8988T (cell line): ENCODE measurements around the gene BDH1.
"Not testable (repeated sequence)": the region's sequence is repeated elsewhere in the genome, so short reads cannot be mapped to it uniquely, and the experiment has no call there.

ENCODE experiments used
- DNase-seq: peaks from one replicate; pipeline ENCODE4 v3.0.0; 2011

The BDH1 gene

DNA sequence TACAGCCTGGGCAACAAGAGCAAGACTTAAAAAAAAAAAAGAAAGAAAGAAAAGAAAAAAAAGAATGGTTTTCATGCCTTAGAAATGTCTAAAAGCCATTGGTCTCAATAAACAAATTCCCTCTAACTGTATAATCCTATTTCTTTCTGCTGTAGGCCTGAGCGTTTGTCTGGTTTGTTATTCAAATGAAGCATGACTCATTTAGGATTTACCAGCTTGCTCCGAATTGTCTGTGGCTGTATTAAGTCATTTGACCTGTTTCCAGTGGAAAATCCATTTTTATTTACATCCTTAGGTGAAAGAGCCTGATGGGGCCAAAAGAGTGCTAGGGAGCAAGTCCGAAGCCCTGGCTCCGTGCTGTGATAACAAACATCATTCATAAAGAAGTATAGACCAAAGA, 73.8 kb downstream of the BDH1 start:
- DNase-seq = no peak

DNA sequence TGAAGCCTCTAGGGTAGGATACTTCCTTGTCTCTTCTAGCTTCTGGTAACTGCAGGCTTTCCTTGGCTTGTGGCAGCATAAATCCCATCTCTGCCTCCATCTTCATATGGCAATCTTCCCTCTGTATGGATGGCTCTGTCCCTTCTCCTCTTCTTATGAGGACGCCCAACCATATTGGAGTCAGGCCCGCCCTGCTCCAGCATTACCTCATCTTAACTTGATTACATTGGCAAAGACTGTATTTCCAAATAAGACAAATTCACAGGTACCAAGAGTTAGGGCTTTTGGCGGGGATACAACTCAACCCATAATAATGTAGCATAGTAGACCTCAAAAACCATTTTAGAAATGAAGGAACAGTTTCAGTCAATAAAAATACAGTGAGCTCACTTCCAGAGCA, 75.4 kb downstream of the BDH1 start:
- no peak for DNase-seq

DNA sequence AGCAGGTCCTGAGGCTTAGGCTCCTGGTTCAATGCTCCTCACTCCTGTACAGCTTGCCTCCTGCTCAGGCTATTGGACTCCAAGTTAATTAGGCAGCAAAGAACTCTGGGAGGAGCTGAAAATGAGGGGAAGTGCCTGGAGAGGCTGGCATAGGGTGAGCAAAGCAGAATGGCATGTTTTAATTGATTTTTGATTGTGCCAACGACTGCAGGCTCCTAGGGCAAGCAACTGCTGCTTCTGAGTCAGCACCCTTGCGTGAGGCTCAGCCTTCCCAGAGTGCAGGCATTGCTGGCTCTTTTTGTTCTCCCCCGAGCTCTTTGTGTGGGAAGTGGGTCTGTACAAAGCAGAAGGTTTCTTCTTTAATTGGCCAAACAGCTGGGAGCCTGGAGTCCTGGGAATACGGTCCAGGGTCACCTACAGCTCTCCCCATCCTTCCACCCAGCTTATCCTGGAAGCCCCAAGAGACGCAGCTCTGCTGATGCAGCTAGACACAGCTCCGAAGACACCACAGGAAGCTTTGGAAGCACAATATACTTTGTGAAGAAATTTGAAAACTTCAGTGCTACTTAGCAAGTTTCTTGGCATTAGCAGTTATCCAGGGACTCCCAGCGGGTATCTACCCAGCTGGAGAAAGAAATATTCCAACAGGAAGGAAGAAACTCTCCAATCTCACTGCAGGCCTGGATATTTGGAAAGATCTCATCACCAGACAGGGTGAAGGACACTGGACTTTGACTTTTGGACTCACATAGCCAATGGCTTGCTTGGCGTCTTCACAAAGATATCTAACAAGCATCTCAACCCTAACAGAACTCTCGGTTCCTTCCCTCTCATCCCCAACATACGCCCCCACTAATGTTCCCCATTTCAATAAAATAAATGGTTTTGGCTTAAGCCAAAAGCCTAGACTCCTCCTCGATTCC, 76.8 kb downstream of the BDH1 start:
- no peak for DNase-seq

DNA sequence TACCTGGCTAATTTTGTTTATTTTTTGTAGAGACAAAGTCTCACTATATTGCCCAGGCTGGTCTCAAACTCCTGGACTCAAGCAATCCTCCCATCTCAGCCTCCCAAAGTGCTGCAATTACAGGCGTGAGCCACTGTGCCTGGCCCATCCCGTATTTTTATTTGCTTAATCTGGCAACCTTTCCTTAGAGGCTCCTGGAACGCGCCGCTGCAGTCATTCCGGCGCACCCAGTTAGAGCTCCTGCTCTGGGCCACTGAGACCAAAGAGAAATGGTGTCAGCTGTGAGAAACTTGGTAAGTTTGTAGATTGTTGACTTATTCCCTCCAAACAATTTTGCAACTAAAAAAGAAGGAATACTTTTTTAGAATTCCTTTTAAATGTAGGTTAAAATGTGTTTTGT, 78.0 kb downstream of the BDH1 start:
- DNase-seq = not testable (repeated sequence)

DNA sequence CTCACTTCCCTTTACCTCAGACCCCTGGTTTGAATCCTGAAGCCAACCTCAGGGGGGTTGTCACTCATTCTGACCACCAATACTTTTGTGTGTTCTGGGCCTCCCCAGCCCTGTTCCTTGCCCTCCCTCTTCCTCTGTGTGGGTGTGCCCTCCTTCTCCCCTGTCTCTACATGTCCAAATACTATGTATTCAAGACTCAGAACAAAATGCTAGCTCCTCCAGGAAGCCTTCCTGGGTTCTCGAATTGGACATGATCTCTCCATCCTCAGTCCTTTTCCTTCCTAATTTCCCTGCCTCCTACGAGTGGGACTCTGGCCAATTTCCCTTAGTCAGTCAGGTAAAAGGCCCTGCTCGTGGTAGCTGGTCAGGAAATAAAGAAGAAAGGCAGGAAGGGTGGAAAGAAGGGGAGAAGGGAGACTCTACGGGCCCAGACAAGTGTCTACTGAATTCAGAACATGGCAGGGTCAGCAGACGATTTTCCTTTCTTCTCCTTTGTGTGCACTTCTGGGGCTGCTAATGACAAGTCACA, 79.7 kb downstream of the BDH1 start:
- DNase-seq = no peak

DNA sequence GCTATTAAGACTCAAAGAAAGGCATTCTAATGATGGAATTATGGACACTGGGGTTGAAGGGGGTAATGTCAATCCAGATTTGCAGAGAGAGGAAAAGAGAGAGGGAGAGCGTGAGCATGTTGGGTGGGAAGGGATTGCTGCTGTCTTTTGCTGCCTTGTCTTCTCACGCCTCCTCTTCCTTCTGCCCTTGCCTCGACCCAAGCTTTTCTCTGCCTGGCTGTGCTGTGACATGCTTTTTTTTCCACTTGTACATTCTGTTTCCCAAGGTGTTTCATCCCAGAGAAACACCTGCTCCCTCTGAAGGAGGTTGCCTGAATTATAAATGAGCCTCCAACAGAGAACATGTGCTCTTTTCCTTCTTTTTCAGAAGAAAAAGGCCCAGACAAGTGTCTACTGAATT, 80.3 kb downstream of the BDH1 start:
- no peak for DNase-seq

DNA sequence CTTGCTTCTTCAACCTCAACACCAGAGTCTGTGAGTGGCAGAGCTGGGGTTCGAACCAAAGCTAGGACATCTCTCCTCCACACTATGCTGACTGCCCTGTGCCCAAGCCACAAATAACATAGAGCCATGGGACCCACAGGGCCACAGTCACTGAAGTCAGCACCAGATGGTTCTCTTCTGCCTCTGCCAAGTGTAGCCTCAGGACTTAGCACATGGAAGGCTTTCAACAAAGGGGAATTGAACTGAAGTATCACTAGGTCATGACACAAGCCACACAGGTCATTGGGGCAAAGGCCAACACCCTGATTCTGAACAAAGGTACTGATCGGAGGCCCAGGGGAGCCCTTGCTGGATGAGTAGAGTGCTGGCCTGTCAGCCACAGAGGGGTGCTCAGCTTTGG, 83.6 kb downstream of the BDH1 start:
- no peak for DNase-seq

DNA sequence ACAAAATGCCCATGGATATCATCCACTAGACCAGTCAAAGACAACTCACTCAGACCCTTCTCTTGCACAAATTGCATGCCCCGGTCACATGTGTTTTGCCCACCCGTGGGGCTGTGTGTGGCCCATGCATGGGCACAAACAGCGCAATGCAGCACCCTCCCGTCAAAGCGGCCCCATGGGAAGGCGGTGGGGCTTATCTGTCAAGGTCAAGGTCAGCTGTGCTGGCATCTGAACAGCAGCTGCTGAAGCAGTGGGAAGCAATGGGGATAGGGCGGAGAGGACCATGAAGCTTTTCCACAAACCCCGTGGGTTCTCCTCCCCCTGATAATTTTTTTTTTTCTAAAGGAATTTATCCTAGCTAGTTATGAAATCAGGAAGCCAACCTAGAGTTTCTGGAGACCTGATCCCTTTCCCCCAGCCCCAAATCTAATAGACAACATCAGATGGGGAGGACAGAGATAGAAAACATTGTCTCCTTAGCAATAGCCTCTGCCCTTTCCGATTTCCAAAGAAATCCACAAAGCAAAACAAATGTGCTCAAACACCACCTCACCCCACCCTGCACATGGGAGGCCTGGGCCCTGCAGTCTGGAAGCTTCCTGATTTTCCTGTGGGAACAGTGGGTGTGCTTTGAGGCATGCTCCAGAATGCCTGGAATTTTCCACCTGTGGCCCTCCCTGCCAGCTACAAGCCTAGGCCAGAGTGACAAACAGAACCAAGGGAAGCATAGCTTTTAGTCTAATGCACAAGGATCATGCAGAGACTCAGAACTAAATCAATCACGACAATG, 84.4 kb downstream of the BDH1 start:
- DNase-seq = no peak

DNA sequence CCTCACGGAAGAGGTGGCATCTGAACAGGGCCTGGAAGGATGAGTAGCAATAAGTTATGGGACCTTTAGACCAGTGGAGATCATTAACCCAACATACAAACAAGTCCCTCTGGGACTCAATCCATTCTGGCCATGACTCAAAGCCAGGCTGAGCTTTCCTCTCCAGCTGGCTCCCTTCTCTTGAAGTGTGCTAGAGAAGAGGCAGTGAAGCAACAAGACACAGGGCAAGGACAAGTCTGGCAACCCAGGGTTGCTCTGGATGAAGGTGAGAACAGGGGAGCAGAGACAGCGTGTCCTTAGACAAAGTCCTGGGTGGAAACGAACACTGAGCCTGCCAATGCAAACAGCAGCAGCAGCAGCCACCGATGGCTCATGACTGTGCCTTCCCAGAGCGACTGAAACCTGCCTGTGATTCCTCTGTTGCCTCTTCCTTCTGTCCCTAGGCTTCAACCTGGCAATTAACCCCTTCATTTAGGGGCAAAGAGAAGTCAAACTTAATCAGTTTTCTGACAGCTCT, 86.8 kb downstream of the BDH1 start:
- DNase-seq = no peak

DNA sequence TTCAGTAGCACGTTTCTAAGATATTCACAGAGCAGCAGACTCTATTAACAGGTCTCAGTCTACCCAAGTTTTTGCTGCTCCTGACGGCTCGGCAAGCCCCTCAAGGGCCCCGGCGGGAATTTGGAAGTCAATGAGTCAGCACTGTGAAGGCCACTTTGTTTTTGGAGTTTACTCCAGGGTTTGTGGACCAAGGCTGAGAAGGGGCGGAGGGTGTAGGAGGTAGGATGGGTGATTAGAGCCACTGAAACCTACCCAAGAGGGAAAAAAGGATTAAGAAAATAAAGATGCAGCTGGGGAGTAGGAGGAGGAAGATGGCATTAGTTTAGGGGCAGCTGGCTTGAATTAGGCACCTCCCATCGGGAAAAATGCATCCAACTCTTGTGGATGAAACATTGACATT, 87.6 kb downstream of the BDH1 start:
- no peak for DNase-seq

DNA sequence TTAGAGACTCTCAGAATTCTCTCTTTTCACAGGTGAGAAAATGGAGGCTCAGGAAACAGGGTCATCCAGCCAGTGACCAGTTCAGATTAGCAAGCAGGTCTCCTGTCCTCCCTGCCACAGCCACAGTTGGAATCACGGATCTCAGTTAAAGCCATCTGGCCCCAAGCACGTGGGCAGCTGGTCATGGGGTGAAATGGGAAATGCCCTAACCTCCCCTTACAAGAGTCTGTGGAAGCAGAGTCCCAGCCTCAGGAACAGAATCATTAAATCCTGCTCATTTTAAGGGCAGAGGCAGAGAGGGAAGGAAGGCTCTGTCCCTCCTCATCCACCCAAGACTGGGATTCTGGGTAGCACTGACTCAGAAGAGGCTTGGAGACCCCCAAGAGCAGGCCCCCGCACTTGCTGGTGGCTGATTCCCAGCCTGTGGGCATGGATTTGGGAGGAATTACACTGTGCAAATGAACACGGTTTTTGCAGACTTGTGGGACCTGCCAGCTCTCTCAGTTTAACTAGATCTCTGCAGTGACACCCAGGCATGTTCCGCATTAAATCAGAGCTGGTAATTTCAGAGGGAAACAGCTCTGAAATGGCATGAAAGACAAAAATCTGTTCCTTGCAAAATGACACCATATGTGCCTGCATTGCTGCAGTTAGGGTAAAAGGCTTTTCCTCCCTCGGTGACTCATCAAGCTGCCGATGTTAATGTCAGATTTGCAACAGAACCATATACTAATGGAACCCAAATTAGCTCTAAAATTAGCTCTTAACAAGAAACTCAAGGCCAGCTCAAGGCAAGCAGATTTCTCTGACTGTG, 89.0 kb downstream of the BDH1 start:
- no peak for DNase-seq

DNA sequence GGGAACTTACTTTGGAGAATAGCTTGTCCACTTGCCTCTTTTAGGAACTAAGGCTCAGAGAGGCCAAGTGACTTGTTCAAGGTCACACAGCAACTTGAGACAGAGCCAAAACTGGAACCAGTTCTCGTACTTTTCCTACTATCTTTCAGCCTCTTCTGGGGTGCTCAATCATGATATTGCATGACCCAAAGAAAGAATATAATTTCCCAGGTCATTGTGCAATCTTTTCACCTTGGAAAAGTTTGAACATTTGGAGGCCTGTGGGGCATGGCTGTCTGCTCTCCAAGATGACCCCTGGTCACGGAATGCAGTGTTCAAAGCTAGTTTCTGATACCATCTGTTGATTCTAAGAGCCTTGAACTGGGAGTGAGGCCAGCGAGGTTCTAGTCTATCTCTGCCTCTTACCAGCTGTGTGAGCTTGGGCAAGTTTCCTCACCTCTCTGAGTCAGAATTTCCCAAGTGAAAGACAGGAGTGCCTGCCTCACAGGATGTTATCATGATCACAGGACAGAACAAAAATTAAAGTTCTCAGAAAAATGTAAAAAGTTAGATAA, 89.7 kb downstream of the BDH1 start:
- no peak for DNase-seq

DNA sequence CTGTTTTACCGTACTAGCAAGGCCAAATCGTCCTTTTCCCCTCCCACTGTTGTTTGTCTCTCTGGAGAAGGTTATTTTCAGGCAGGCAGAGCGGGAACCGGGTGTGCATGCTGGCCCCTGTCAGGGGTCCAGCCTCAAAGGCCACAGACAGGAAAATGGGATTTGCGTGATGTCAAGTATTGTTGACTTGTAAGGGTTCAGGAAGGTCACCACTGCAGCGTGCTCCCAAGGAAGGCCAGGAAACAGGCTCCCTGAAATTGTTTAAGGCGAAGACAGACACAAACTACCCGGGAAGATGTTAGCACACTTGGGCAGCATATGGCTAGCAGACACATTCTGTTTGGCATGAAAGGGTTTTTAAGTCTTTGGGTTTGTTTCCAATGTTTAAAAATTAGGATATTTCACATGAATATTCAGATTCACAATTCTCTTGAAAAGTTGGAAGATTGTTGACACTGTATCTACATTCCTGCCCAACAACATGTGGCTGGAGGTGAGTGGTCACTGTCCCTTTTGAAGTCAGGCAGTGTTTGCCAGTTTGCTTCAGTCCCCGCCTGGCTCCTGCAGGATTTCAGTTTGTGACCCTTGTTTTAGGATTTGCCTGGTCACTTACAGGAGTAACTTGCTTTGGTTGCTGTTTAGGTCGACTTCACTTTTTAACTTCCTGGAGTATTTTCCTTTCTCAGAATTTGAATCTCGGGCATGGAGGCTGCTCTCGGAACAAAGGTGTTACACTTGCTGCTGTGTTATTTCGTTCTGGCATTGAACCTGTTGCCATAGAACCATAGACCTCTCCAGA, 90.4 kb downstream of the BDH1 start:
- no peak for DNase-seq

DNA sequence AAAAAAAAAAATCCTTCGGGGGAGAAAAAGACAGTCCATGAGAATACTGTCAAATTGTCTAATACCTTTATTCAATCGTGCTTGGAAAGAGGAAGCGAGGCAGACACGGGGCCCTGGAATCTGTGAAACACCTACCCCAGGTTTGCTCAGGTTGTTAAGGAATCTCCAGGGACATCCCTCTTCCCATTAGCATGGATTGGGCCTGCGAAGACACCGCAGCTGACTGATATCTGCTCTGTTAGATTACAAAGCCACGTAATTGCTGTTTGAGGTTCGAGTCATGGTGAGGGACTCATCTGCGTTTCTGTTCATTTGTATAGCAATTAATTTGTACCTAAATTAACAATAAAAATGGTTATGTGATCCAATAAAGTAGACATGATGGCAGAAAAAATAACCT, 91.0 kb downstream of the BDH1 start:
- DNase-seq = no peak

DNA sequence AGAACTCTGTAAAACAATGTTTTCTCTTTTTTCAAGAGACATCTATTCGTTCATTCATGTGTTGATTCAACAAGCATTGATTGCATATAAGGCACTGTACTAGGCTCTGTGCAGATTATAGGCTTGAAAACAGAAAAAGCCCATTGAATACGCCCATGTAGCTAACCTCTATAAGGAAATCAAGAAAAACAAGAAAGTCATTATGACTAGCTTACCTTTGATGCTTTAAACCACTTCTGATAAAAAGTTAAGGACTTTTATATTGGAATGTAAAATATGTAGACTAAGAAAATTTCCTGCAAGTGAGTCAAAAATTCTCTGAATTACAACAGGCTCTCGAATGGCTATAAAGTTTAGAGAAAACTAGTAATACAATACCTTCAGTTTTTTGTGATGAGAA, 92.5 kb downstream of the BDH1 start:
- no peak for DNase-seq

DNA sequence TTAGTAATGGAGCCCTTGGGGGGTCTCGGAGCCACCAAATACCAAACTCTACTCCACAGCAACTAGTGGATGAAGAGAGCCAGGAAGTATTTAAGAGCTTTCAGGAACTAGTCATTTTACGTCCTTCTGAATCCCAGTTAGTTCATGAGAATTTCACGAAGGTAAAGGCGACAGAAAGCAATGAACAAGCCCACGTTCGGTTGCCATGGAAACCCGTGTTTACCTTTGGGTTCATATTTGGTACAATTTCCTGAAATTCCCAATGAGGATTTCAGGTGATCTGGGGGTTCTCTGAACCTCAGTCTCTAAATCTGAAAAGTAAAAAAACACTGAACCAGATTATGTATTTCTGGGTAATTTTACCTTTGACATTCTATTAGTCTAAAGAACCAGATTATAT, 93.0 kb downstream of the BDH1 start:
- no peak for DNase-seq

DNA sequence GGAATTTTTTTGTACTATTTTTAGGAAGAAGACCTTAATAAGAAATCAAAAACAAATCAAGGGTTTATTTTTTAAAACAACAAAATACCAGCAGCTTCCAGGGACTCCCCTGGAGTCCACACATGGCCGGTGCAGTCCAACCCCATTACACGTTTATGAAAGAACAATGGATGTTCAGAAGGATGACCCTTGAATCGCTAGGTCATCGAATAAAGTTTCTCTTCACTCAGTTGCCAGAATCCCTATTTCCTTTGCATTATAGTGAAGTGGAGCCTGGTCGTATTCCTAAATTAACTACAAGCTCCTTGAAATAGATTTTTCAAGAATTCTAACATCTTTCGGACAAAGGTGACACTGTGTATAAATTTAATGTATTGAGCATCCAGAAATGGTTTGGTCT, 95.1 kb downstream of the BDH1 start:
- DNase-seq = no peak

DNA sequence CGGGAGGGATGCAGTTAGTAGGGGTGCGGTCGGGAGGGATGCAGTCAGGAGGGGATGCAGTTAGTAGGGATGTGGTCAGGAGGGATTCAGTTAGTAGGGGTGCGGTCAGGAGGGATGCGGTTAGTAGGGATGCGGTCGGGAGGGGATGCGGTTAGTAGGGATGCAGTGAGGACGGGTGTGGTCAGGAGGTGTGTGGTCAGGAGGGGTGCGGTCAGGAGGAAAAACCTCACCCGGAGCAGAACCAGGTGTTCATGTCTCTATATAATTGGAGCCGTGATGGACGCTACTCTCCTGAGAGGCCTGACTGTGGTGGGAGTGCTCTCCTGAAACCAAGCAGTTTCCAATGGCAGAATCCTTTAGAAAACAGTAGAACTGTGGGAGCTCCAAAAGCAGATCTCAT, 95.8 kb downstream of the BDH1 start:
- DNase-seq = no peak
